22Rv1 (cell line): ENCODE results near the gene SCUBE3.

Experiments
- H3K27ac ChIP-seq: fragments of 450-650 bp; 2 replicates; pipeline ENCODE4 v1.5.1; 2017
- CTCF ChIP-seq: fragments of 450-650 bp; IDR thresholded peaks from 2 replicates; pipeline ENCODE4 v1.5.1; 2017; ENCODE audit warnings: mild to moderate bottlenecking
- ZFX ChIP-seq: fragments of 450-650 bp; IDR thresholded peaks from 2 replicates; pipeline ENCODE4 v1.6.1; 2017; ENCODE audit warnings: antibody characterized with exemption, borderline replicate concordance

Gene SCUBE3

GRCh38 chr6:35216851-35217811 lies 3.4 kb downstream of the SCUBE3 start:
- TF ChIP-seq ZFX (no peak), CTCF (no peak)
- no peak overlapping the region for H3K27ac ChIP-seq

DNA sequence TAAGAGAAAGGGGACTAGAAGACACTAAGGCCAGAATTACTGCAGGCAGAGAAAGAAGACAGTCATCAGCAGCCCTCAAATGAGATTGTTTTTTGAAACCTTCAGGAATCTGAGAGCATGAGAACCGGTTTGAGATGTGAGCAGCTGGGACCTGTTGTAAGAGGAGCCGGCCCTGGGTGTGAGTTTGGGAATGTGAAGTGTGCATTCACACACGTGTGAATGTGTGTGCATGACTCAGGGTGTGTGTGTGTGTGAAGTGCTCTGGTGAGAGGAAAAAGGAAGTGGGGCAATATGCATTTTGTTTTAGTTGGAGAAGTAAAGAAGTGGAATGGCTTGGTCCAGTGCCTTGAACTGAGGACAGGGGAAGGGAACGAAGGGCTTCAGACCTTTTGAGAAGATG lies 4.3 kb downstream of the SCUBE3 start:
- no peak overlapping the region for H3K27ac ChIP-seq
- no peak for TF ChIP-seq CTCF
- no peak for TF ChIP-seq ZFX

GRCh38 chr6:35218456-35218855 lies 4.7 kb downstream of the SCUBE3 start:
- no peak overlapping the region for H3K27ac ChIP-seq
- TF ChIP-seq ZFX = no peak
- no peak for TF ChIP-seq CTCF

GRCh38 chr6:35219683-35220326 lies 6.0 kb downstream of the SCUBE3 start:
- H3K27ac ChIP-seq = no peak overlapping the region
- no peak for TF ChIP-seq CTCF
- TF ChIP-seq ZFX = no peak

GRCh38 chr6:35220711-35221110 lies 7.0 kb downstream of the SCUBE3 start:
- H3K27ac ChIP-seq = no peak overlapping the region
- TF ChIP-seq CTCF (no peak), ZFX (no peak)

GRCh38 chr6:35223396-35223795 lies 9.6 kb downstream of the SCUBE3 start:
- TF ChIP-seq ZFX (no peak), CTCF (no peak)
- no peak overlapping the region for H3K27ac ChIP-seq

DNA sequence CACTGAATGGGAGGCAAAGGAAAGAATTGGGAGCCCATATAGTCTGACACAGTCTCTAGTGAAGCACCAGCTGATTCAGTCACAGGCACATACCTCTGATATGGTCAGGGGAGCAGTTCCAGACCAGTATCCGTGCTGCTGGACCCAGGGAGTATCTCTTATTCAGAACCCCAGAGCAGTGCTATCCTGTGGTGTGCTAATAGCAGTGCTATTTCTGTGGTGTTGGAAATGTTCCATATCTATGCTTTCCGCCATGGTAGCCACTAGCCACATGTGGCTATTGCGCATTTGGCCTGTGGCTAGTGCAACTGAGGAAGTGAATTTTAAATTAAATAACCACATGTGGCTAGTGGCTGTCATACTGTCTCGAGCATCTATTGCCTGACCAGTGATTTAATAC lies 11.0 kb downstream of the SCUBE3 start:
- no peak for TF ChIP-seq ZFX
- TF ChIP-seq CTCF = no peak
- no peak overlapping the region for H3K27ac ChIP-seq
